HUES6 (cell line): ENCODE data around the gene KSR2.
"Not testable (repeated sequence)": the region's sequence is repeated elsewhere in the genome, so short reads cannot be mapped to it uniquely, and the experiment has no call there.

ENCODE experiments used
- H3K27ac ChIP-seq: 2 replicates; pipeline ENCODE4 v1.7.0; 2013; ENCODE audit warnings: low read depth, mild to moderate bottlenecking, low read length, inconsistent platforms
- H3K27me3 ChIP-seq: 2 replicates; pipeline ENCODE4 v1.6.1; 2013; ENCODE audit warnings: low read length; ENCODE audit not compliant: control insufficient read depth, insufficient read depth
- H3K36me3 ChIP-seq: 2 replicates; pipeline ENCODE4 v1.6.1; 2013; ENCODE audit warnings: low read length; ENCODE audit not compliant: control insufficient read depth, insufficient read depth
- H3K4me1 ChIP-seq: 2 replicates; pipeline ENCODE4 v1.6.1; 2013; ENCODE audit warnings: low read length; ENCODE audit not compliant: control insufficient read depth, insufficient read depth
- H3K4me3 ChIP-seq: 2 replicates; pipeline ENCODE4 v1.5.1; 2013; ENCODE audit warnings: low read depth, low read length
- H3K9ac ChIP-seq: one replicate; pipeline ENCODE4 v1.6.1; 2013; ENCODE audit warnings: mild to moderate bottlenecking, low read length
- H3K9me3 ChIP-seq: 2 replicates; pipeline ENCODE4 v1.6.1; 2013; ENCODE audit warnings: low read depth, low read length; ENCODE audit not compliant: control insufficient read depth, insufficient read depth

The KSR2 gene

GRCh38 chr12:117789195-117789912 is 179.4 kb downstream of the KSR2 start:
- no peak overlapping the region for H3K27ac ChIP-seq

GRCh38 chr12:117778656-117779055 is 190.1 kb downstream of the KSR2 start:
- Histone ChIP-seq H3K9me3 (no peaks in the 10 kb centered on the region), H3K4me3 (no peak overlapping the region), H3K27ac (no peak overlapping the region), H3K36me3 (no peaks in the 10 kb centered on the region), H3K4me1 (no peaks in the 10 kb centered on the region), H3K27me3 (0 out of 2 replicates have a peak, but pooled peaks cover 2% of the 10 kb centered on the region), H3K9ac (no peak overlapping the region)

More at GRCh38 chr12:117789195-117789912, 179.4 kb downstream of the KSR2 start:
- no peaks in the 10 kb centered on the region for H3K36me3 ChIP-seq
- H3K9ac ChIP-seq = no peak overlapping the region
- H3K4me1 ChIP-seq = peaks cover 22% of the 10 kb centered on the region
- H3K4me3 ChIP-seq = no peak overlapping the region
- H3K9me3 ChIP-seq = peaks cover 17% of the 10 kb centered on the region; the same call in 1 of the 2 replicates
- H3K27me3 ChIP-seq = no peaks in the 10 kb centered on the region

GRCh38 chr12:117774941-117775775 is 193.6 kb downstream of the KSR2 start:
- H3K4me1 ChIP-seq = no peaks in the 10 kb centered on the region
- H3K9ac ChIP-seq = no peak overlapping the region
- H3K27ac ChIP-seq = no peak overlapping the region
- H3K4me3 ChIP-seq = no peak overlapping the region
- H3K36me3 ChIP-seq = no peaks in the 10 kb centered on the region
- H3K9me3 ChIP-seq = no peaks in the 10 kb centered on the region
- H3K27me3 ChIP-seq = peaks cover 12% of the 10 kb centered on the region; the same call in 1 of the 2 replicates

- peaks cover 11% of the 10 kb centered on the region for H3K9me3 ChIP-seq
- peaks cover 15% of the 10 kb centered on the region for H3K27me3 ChIP-seq
- H3K4me3 ChIP-seq = no peak overlapping the region
- no peaks in the 10 kb centered on the region for H3K4me1 ChIP-seq
- H3K9ac ChIP-seq = no peak overlapping the region
- H3K27ac ChIP-seq = no peak overlapping the region
- no peaks in the 10 kb centered on the region for H3K36me3 ChIP-seq
Measured at GRCh38 chr12:117768860-117769259, 199.9 kb downstream of the KSR2 start.

- no peak overlapping the region for H3K9ac ChIP-seq
- H3K9me3 ChIP-seq = peaks cover 11% of the 10 kb centered on the region
- H3K36me3 ChIP-seq = no peaks in the 10 kb centered on the region
- H3K27me3 ChIP-seq = peaks cover 3% of the 10 kb centered on the region; the same call in 1 of the 2 replicates
- H3K4me3 ChIP-seq = no peak overlapping the region
- H3K4me1 ChIP-seq = no peaks in the 10 kb centered on the region
- H3K27ac ChIP-seq = no peak overlapping the region
Measured at GRCh38 chr12:117766008-117766407, 202.8 kb downstream of the KSR2 start.

GRCh38 chr12:117762143-117762542 is 206.6 kb downstream of the KSR2 start:
- H3K27me3 ChIP-seq = no peaks in the 10 kb centered on the region
- H3K27ac ChIP-seq = no peak overlapping the region
- H3K9ac ChIP-seq = no peak overlapping the region
- no peaks in the 10 kb centered on the region for H3K4me1 ChIP-seq
- H3K9me3 ChIP-seq = peaks cover 11% of the 10 kb centered on the region
- no peaks in the 10 kb centered on the region for H3K36me3 ChIP-seq
- H3K4me3 ChIP-seq = no peak overlapping the region

- Histone ChIP-seq H3K4me1 (no peaks in the 10 kb centered on the region), H3K9ac (no peak overlapping the region), H3K36me3 (no peaks in the 10 kb centered on the region), H3K27me3 (no peaks in the 10 kb centered on the region), H3K4me3 (no peak overlapping the region), H3K9me3 (peaks cover 10% of the 10 kb centered on the region), H3K27ac (no peak overlapping the region)
Measured at GRCh38 chr12:117761528-117762100, 207.2 kb downstream of the KSR2 start.

GRCh38 chr12:117760990-117761389 is 207.8 kb downstream of the KSR2 start:
- Histone ChIP-seq H3K4me1 (no peaks in the 10 kb centered on the region), H3K27me3 (no peaks in the 10 kb centered on the region), H3K36me3 (no peaks in the 10 kb centered on the region), H3K27ac (no peak overlapping the region), H3K4me3 (no peak overlapping the region), H3K9me3 (peaks cover 4% of the 10 kb centered on the region), H3K9ac (no peak overlapping the region)

- Histone ChIP-seq H3K36me3 (no peaks in the 10 kb centered on the region), H3K4me3 (no peak overlapping the region), H3K9me3 (no peaks in the 10 kb centered on the region; the same call in 1 of the 2 replicates), H3K4me1 (no peaks in the 10 kb centered on the region), H3K27me3 (no peaks in the 10 kb centered on the region), H3K27ac (no peak overlapping the region), H3K9ac (no peak overlapping the region)
Measured at GRCh38 chr12:117750657-117751056, 218.1 kb downstream of the KSR2 start.

- no peaks in the 10 kb centered on the region for H3K36me3 ChIP-seq
- H3K9me3 ChIP-seq = no peaks in the 10 kb centered on the region; the same call in 1 of the 2 replicates
- no peak overlapping the region for H3K4me3 ChIP-seq
- H3K27me3 ChIP-seq = no peaks in the 10 kb centered on the region
- no peak overlapping the region for H3K9ac ChIP-seq
- no peak overlapping the region for H3K27ac ChIP-seq
- no peaks in the 10 kb centered on the region for H3K4me1 ChIP-seq
Measured at GRCh38 chr12:117749431-117749830, 219.4 kb downstream of the KSR2 start.

GRCh38 chr12:117746358-117746757 is 222.4 kb downstream of the KSR2 start:
- not testable (repeated sequence) for H3K9me3 ChIP-seq, H3K27me3 ChIP-seq, H3K4me1 ChIP-seq, H3K36me3 ChIP-seq, H3K4me3 ChIP-seq, H3K27ac ChIP-seq, H3K9ac ChIP-seq
